GM18508 (cell line): ENCODE data around the gene ZNF331.

Experiments
- ATAC-seq: cut with Tn5 transposase; IDR thresholded peaks from one replicate; pipeline ENCODE4 v1.9.1; 2021; ENCODE audit warnings: moderate number of reproducible peaks; ENCODE audit not compliant: insufficient read depth, unreplicated experiment

ZNF331 gene

GRCh38 chr19:53554804-53555203 is 16.9 kb downstream of the ZNF331 start:
- no peak for ATAC-seq

GRCh38 chr19:53555352-53555751 is 17.4 kb downstream of the ZNF331 start:
- ATAC-seq, result no peak

GRCh38 chr19:53571339-53571738 is 33.4 kb downstream of the ZNF331 start:
- no peak for ATAC-seq

DNA sequence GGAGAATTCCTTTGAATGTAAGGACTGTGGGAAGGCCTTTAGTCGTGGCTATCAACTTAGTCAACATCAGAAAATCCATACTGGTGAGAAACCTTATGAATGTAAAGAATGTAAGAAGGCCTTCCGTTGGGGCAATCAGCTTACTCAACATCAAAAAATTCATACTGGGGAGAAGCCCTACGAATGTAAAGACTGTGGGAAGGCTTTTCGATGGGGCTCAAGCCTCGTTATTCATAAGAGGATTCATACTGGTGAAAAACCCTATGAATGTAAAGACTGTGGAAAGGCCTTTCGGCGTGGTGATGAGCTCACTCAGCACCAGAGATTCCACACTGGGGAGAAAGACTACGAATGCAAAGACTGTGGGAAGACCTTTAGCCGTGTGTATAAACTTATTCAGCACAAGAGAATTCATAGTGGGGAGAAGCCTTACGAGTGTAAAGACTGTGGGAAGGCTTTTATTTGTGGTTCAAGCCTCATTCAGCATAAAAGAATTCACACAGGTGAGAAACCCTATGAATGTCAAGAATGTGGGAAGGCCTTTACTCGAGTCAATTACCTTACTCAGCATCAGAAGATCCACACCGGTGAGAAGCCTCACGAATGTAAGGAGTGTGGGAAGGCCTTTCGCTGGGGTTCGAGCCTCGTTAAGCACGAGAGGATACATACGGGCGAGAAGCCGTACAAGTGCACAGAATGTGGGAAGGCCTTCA is 39.2 kb downstream of the ZNF331 start:
- no peak for ATAC-seq

DNA sequence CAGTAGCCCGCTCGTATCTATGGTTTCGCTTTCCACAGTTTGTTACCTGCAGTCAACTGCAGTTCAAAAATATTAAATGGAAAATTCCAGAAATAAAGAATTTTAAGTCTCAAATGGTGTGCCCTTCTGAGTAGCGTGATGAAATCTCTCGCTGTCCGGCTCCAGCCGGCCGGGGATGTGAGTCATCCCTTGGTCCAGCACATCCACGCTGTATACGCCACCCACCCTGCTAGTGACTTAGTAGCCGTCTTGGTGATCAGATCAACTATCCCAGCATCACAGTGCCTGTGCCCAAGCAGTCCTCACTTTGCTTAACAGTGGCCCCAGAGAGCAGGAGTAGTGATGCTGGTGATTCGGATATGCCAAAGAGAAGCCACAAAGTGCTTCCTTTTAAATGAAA is 40.0 kb downstream of the ZNF331 start:
- ATAC-seq, result no peak

- ATAC-seq, result no peak
Observed at GRCh38 chr19:53579518-53579917, 41.6 kb downstream of the ZNF331 start.

GRCh38 chr19:53580871-53581835 is 43.2 kb downstream of the ZNF331 start:
- no peak for ATAC-seq

DNA sequence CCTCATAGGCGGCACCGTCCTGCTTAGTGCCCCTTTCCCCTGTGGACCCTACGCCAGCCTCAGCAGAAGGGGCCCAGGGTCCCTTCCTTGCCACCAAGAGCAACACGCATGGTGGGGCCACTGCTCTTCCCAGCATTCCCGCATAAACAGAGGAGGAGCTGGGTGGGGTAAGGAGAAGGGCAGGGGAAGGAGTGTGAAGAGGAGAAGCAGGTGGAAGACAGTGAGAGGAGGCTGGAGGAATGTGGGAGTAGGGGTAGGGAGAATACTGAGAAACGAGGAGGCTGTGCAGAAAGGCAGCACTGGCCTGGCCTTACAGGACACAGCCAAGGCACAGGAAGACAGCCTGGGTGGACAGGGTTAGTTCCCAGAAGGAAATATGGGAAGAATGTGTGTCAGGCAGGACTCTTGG is 43.9 kb downstream of the ZNF331 start:
- ATAC-seq, result no peak

- no peak for ATAC-seq
Observed at GRCh38 chr19:53583181-53583580, 45.2 kb downstream of the ZNF331 start.

- ATAC-seq, result no peak
Observed at GRCh38 chr19:53586277-53586691, 48.3 kb downstream of the ZNF331 start.

GRCh38 chr19:53594811-53595509 is 57.0 kb downstream of the ZNF331 start:
- no peak for ATAC-seq

- ATAC-seq, result no peak
Observed at GRCh38 chr19:53595510-53595867, 57.5 kb downstream of the ZNF331 start.

DNA sequence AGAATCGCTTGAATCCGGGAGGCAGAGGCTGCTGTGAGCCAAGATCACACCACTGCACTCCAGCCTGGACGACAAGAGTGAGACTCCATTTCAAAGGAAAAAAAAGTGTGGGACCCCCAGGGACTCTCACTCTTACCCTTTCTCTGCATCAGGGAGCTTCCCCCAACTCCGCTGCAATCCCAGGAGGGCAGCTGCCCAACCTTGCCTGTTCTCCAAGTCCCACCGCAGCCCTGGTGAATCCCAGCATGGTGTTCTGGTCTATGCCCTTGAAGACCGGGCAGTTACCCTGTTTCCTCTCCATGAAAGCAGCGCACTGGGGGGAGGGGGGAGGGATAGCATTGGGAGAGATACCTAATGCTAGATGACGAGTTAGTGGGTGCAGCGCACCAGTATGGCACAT is 58.1 kb downstream of the ZNF331 start:
- no peak for ATAC-seq

GRCh38 chr19:53597023-53597422 is 59.1 kb downstream of the ZNF331 start:
- no peak for ATAC-seq

GRCh38 chr19:53598361-53598760 is 60.4 kb downstream of the ZNF331 start:
- ATAC-seq, result no peak

- ATAC-seq, result no peak
Observed at GRCh38 chr19:53600217-53600616, 62.3 kb downstream of the ZNF331 start.

DNA sequence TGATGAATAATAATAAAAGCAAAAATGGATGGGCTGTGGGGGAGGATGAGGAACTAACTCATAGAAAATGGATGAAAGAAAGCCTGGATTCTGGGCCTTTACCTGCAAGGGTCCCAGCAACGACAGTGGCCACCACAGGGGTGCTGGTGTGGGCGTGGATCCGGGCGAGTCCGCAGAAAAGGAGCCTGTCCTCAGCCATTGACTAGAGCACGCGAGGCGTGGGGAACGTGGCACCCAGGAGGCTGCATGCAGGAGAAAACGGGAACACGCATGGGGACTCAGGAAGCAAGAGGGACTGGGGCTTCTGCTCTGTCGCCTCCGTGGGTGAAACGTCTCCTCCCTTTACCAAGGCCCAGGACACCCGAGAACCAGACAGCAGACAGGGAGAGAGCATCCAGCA is 68.1 kb downstream of the ZNF331 start:
- ATAC-seq, result no peak

- no peak for ATAC-seq
Observed at GRCh38 chr19:53608381-53608780, 70.4 kb downstream of the ZNF331 start.

- ATAC-seq, result no peak
Observed at GRCh38 chr19:53612762-53613526, 75.0 kb downstream of the ZNF331 start.
